PFSK-1 (cell line): ENCODE results near the gene FFAR4.

Source experiments
- FOXP2 ChIP-seq: optimal IDR thresholded peaks from 2 replicates; pipeline ENCODE3; 2011; ENCODE audit warnings: borderline replicate concordance, control low read depth, inconsistent platforms; ENCODE audit not compliant: insufficient read depth; ENCODE audit errors: extremely low read length, extremely low read depth
- POLR2AphosphoS5 ChIP-seq: IDR thresholded peaks from 2 replicates; pipeline ENCODE4 v1.6.1; 2012; ENCODE audit warnings: low read depth, mild to moderate bottlenecking, control low read depth, low read length, moderate library complexity
- REST ChIP-seq, 2 experiments: IDR thresholded peaks; 2 replicates each; pipeline versions ENCODE4 v1.6.1 to v1.8.0; 2011 to 2012; ENCODE audit warnings: low read depth in 2 of 2, low read length in 2 of 2, control low read depth in 1 of 2, inconsistent platforms in 1 of 2, mild to moderate bottlenecking in 1 of 2, moderate library complexity in 1 of 2; ENCODE audit not compliant: insufficient read depth in 1 of 2
- SIN3A ChIP-seq: IDR thresholded peaks from 2 replicates; pipeline ENCODE4 v1.6.1; 2012; ENCODE audit warnings: mild to moderate bottlenecking, low read length, moderate library complexity, borderline replicate concordance; ENCODE audit not compliant: insufficient read depth
- TAF1 ChIP-seq: IDR thresholded peaks from 2 replicates; pipeline ENCODE4 v1.6.1; 2012; ENCODE audit warnings: low read length, control low read depth, borderline replicate concordance; ENCODE audit not compliant: insufficient read depth

The FFAR4 gene

GRCh38 chr10:93622942-93623341 is 56.5 kb downstream of the FFAR4 start:
- TF ChIP-seq FOXP2 = no peak
- no peak for TF ChIP-seq SIN3A
- no peak for TF ChIP-seq REST (IDR thresholded peaks at IDR 0.05; ENCODE audit: insufficient read depth in 1 of 2, low read depth in 2 of 2, low read length in 2 of 2)

GRCh38 chr10:93628858-93629257 is 62.4 kb downstream of the FFAR4 start:
- no peak for TF ChIP-seq POLR2AphosphoS5
- no peak for TF ChIP-seq TAF1
- no peak for TF ChIP-seq REST (IDR thresholded peaks at IDR 0.05; ENCODE audit: insufficient read depth in 1 of 2, low read depth in 2 of 2, low read length in 2 of 2)
- TF ChIP-seq SIN3A = no peak
- TF ChIP-seq FOXP2 = no peak

- no peak for TF ChIP-seq TAF1
- TF ChIP-seq REST (IDR thresholded peaks at IDR 0.05; ENCODE audit: insufficient read depth in 1 of 2, low read depth in 2 of 2, low read length in 2 of 2) = no peak
- TF ChIP-seq POLR2AphosphoS5 = no peak
- TF ChIP-seq SIN3A = no peak
- TF ChIP-seq FOXP2 = no peak
Measured at GRCh38 chr10:93629647-93630305, 63.3 kb downstream of the FFAR4 start.

- TF ChIP-seq FOXP2 = no peak
- TF ChIP-seq TAF1 = no peak
- TF ChIP-seq POLR2AphosphoS5 = no peak
- TF ChIP-seq REST (IDR thresholded peaks at IDR 0.05; ENCODE audit: insufficient read depth in 1 of 2, low read depth in 2 of 2, low read length in 2 of 2) = no peak
- no peak for TF ChIP-seq SIN3A
Measured at GRCh38 chr10:93630625-93631557, 64.4 kb downstream of the FFAR4 start.
